MCF 10A (cell line): ENCODE data around the gene COL28A1. TPM values are rescaled to one million over a fixed set of nuclear protein-coding genes. Genes with fewer than 3 reads are reported as not detected.

Experiments
- BruUV-seq: library from RNA; stranded (reverse); fragments of 400-500 nt; replicated peaks from 2 replicates; lab custom pipeline; 2021; lab: Mats Ljungman, UMichigan
- CTCF ChIA-PET: fragments of 300-600 bp; sonication (Branson Sonifier 250); formaldehyde crosslinking; extraction: SDS; loops from one replicate; lab custom pipeline; 2021; ENCODE audit warnings: antibody characterized with exemption, inconsistent platforms; lab: Yijun Ruan, JAX
- POLR2A ChIA-PET: fragments of 300-600, 350-650 bp; sonication (Branson Sonifier 250); formaldehyde crosslinking; extraction: SDS; loops from one replicate; lab custom pipeline; 2020; ENCODE audit warnings: antibody characterized with exemption, inconsistent platforms; lab: Yijun Ruan, JAX
- DNase-seq: peaks from one replicate; pipeline ENCODE4 v3.0.0-alpha.2; 2018; ENCODE audit not compliant: unreplicated experiment
- H3K27ac Mint-ChIP-seq: one replicate; pipeline ENCODE4 v1.8.0; 2022; ENCODE audit warnings: mild to moderate bottlenecking, low read depth, mixed read lengths; ENCODE audit not compliant: unreplicated experiment
- H3K27me3 Mint-ChIP-seq: one replicate; pipeline ENCODE4 v1.8.0; 2022; ENCODE audit warnings: mixed read lengths; ENCODE audit not compliant: insufficient read depth, unreplicated experiment
- H3K36me3 Mint-ChIP-seq: one replicate; pipeline ENCODE4 v1.8.0; 2022; ENCODE audit warnings: mild to moderate bottlenecking, moderate library complexity, mixed read lengths; ENCODE audit not compliant: insufficient read depth, unreplicated experiment
- H3K4me1 Mint-ChIP-seq: one replicate; pipeline ENCODE4 v1.8.0; 2022; ENCODE audit warnings: mixed read lengths; ENCODE audit not compliant: insufficient read depth, unreplicated experiment
- H3K4me3 Mint-ChIP-seq: one replicate; pipeline ENCODE4 v1.8.0; 2022; ENCODE audit warnings: mild to moderate bottlenecking, moderate library complexity, mixed read lengths; ENCODE audit not compliant: unreplicated experiment
- H3K9me3 Mint-ChIP-seq: one replicate; pipeline ENCODE4 v1.8.0; 2022; ENCODE audit warnings: mixed read lengths; ENCODE audit not compliant: unreplicated experiment
- intact Hi-C: fragments of 100-400 bp; cut with micrococcal nuclease; formaldehyde crosslinking; loops from 2 replicates; pipeline ENCODE4 v1.14.1; 2022
- total RNA-seq: library from RNA; stranded (reverse); gene quantifications from 2 replicates; pipeline ENCODE4 v1.2.3, GENCODE V29; 2022
- TF ChIP-seq, protein P1 (sequence below): fragments of 200-600 bp; IDR thresholded peaks from one replicate; pipeline ENCODE4 v1.8.0; 2022; ENCODE audit warnings: antibody characterized with exemption, mild to moderate bottlenecking; ENCODE audit not compliant: unreplicated experiment

Gene COL28A1
- total RNA-seq, 1 experiment from 2014 or later, result 0.96 TPM

DNA sequence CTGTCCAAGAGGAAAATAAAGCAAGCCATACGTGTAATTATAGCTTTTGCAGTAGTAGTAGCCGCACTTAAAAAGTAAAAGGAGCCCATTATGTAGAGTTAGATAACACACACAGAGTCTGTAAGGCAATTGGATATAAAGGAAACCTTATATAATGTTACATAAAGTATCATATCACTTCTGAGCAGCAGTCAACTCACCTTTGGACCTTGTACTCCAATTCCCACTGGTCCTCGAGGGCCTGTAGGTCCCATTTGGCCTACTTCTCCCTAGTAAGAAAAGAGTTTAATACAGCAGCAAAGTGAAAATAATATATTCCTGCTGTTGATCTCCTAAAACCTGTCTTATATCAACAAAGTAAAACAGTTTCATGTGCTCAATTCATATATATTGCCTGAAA, 83.6 kb downstream of the COL28A1 start:
- Mint-ChIP-seq H3K9me3 (peaks cover 18% of the 10 kb centered on the region), H3K27ac (no peak overlapping the region), H3K4me3 (no peak overlapping the region), H3K36me3 (peaks cover 6% of the 10 kb centered on the region), H3K4me1 (no peaks in the 10 kb centered on the region), H3K27me3 (no peaks in the 10 kb centered on the region)
- DNase-seq, result no peak
- BruUV-seq, result no TSS peak
- TF ChIP-seq, protein P1, sequence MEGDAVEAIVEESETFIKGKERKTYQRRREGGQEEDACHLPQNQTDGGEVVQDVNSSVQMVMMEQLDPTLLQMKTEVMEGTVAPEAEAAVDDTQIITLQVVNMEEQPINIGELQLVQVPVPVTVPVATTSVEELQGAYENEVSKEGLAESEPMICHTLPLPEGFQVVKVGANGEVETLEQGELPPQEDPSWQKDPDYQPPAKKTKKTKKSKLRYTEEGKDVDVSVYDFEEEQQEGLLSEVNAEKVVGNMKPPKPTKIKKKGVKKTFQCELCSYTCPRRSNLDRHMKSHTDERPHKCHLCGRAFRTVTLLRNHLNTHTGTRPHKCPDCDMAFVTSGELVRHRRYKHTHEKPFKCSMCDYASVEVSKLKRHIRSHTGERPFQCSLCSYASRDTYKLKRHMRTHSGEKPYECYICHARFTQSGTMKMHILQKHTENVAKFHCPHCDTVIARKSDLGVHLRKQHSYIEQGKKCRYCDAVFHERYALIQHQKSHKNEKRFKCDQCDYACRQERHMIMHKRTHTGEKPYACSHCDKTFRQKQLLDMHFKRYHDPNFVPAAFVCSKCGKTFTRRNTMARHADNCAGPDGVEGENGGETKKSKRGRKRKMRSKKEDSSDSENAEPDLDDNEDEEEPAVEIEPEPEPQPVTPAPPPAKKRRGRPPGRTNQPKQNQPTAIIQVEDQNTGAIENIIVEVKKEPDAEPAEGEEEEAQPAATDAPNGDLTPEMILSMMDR, result no peak
- CTCF ChIA-PET, result interaction anchor here (0.6 kb wide), 1 partner anchor 40 kb away, joined by 4 read pairs; no protein-coding TSS in a partner anchor
- intact Hi-C loops, result no loop called here
- POLR2A ChIA-PET, result interaction anchor here (0.6 to 1.3 kb wide), 2 partner anchors 11 to 34 kb away, joined by 3 read pairs; no protein-coding TSS in a partner anchor

DNA sequence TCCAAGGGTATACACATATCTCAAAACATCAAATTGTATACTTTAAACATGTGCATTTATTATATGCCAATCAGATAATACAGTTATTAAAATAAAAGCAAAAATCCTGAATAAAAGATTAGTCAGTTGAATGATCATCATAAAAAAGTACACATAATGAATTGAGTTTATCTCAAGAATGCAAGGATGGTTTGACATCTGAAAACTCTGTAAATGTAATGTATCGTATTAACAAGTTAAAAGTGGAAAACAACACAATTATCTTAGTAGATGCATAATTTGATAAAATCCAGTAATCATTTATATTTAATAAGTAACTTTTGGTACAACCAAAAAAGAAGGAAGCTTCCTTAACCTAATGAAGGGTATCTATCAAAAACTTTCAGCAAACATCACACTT, 86.6 kb downstream of the COL28A1 start:
- no peak for DNase-seq
- ChIA-PET CTCF (no interaction called here), POLR2A (interaction anchor here (0.8 kb wide), 1 partner anchor 10 kb away, joined by 5 read pairs; no protein-coding TSS in a partner anchor)
- Mint-ChIP-seq H3K27ac (no peak overlapping the region), H3K36me3 (peaks cover 6% of the 10 kb centered on the region), H3K9me3 (peaks cover 24% of the 10 kb centered on the region), H3K27me3 (no peaks in the 10 kb centered on the region), H3K4me3 (no peak overlapping the region), H3K4me1 (peaks cover 6% of the 10 kb centered on the region)
- intact Hi-C loops, result no loop called here
- no TSS peak for BruUV-seq
- TF ChIP-seq, protein P1, result no peak

DNA sequence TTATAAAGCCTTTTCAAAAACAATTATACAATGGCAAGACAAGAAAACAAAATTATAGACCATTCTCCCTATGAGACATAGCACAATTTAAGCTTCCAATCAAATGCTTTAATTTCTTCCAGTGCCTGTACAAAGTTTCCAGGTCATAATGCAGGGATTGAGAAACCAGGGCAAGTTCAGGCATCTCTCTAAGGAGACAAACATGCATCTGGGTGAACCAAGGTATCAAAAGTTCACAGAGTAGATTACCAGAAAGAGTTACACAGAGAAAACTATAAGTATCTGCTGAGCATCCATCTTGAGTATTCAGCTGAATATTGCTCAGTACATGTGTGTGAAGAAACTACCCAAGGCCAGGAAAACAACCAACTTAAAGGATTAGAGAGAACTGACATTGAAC, 89.1 kb downstream of the COL28A1 start:
- CTCF ChIA-PET, result interaction anchor here (0.8 to 1.8 kb wide), 5 partner anchors 9 to 122 kb away, joined by 3 to 6 read pairs (median 4); no protein-coding TSS in a partner anchor

DNA sequence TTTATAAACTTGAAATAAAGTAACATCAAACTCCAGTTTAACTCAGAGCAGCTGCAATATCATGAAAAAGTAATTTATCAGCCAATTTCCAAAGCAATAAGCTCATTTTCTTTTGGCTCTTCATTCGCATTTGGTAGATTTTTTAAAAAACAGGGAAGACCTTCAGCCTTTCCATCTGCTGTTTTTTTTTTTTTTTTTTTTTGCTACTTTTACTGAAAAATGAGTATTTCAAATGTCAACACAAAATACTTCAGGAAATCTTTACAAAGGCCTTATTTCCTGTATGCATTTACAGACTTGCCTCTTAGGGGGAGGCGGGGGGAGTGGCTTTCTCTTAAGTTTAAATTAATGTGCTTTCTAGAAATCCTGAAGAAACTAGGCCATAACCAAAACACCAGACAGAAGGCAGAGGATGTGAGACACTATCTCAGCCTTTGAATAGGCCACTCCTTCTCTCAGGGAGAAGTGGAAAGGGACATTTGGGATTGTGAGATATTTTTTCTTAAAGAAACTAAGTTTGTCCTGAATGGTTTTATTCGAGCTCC, 91.8 kb downstream of the COL28A1 start:
- ChIA-PET CTCF (interaction anchor here (0.6 to 1.3 kb wide), 3 partner anchors 45 to 261 kb away, joined by 3 to 4 read pairs (median 4); no protein-coding TSS in a partner anchor), POLR2A (interaction anchor here (0.6 to 5.3 kb wide), 4 partner anchors 10 to 48 kb away, joined by 3 to 35 read pairs (median 4); no protein-coding TSS in a partner anchor)
- Mint-ChIP-seq H3K9me3 (peaks cover 32% of the 10 kb centered on the region), H3K27me3 (no peaks in the 10 kb centered on the region), H3K27ac (no peak overlapping the region), H3K36me3 (peaks cover 6% of the 10 kb centered on the region), H3K4me1 (peaks cover 16% of the 10 kb centered on the region), H3K4me3 (no peak overlapping the region)
- intact Hi-C loops, result no loop called here
- no TSS peak for BruUV-seq
- no peak for DNase-seq
- TF ChIP-seq, protein P1, result no peak

More for the DNA sequence above, 89.1 kb downstream of the COL28A1 start:
- POLR2A ChIA-PET, result interaction anchor here (0.6 to 5.3 kb wide), 18 partner anchors 10 to 522 kb away, joined by 3 to 43 read pairs (median 4); partner anchors contain the start of gene GLCCI1
- TF ChIP-seq, protein P1, result no peak
- intact Hi-C loops, result no loop called here
- peaks cover 6% of the 10 kb centered on the region for H3K36me3 Mint-ChIP-seq
- H3K27me3 Mint-ChIP-seq, result no peaks in the 10 kb centered on the region
- H3K9me3 Mint-ChIP-seq, result peaks cover 32% of the 10 kb centered on the region
- no peak overlapping the region for H3K4me3 Mint-ChIP-seq
- BruUV-seq, result no TSS peak
- peak overlapping the region; percentile 88 for H3K27ac Mint-ChIP-seq
- peak; percentile 74 for DNase-seq
- peaks cover 6% of the 10 kb centered on the region for H3K4me1 Mint-ChIP-seq
